Activated CD4-positive, alpha-beta T cell treated with anti-CD3 and anti-CD28 coated beads for 36 hours (primary cell): ENCODE measurements around the gene CNN2. TPM values are rescaled to one million over a fixed set of nuclear protein-coding genes. Genes with fewer than 3 reads are reported as not detected.

ENCODE experiments used
- ATAC-seq: fragments of 200-7000 bp; cut with Tn5 transposase; one replicate; pipeline ENCODE4 v1.10.0; 2021; ENCODE audit warnings: mild to moderate bottlenecking, moderate library complexity
- CTCF ChIA-PET: fragments of 350-600 bp; sonication (Branson Sonifier 250); formaldehyde crosslinking; loops from one replicate; lab custom pipeline; 2021; ENCODE audit warnings: antibody characterized with exemption; lab: Charles Lee
- POLR2A ChIA-PET: fragments of 350-600 bp; sonication (Branson Sonifier 250); formaldehyde crosslinking; loops from one replicate; lab custom pipeline; 2021; ENCODE audit warnings: antibody characterized with exemption, inconsistent platforms; lab: Charles Lee
- DNase-seq: peaks from one replicate; pipeline ENCODE4 v3.0.0-alpha.2; 2020
- H3K27ac Mint-ChIP-seq: one replicate; pipeline ENCODE4 v1.8.0; 2021; ENCODE audit warnings: mixed read lengths
- H3K27me3 Mint-ChIP-seq: one replicate; pipeline ENCODE4 v1.8.0; 2021; ENCODE audit warnings: mixed read lengths
- H3K36me3 Mint-ChIP-seq: one replicate; pipeline ENCODE4 v1.8.0; 2021; ENCODE audit warnings: low read depth, mixed read lengths
- H3K4me1 Mint-ChIP-seq: one replicate; pipeline ENCODE4 v1.8.0; 2021; ENCODE audit warnings: mixed read lengths
- H3K4me3 Mint-ChIP-seq: one replicate; pipeline ENCODE4 v1.8.0; 2021; ENCODE audit warnings: mild to moderate bottlenecking, moderate library complexity, mixed read lengths
- H3K9me3 Mint-ChIP-seq: one replicate; pipeline ENCODE4 v1.8.0; 2021; ENCODE audit warnings: low read depth, mixed read lengths
- intact Hi-C, 2 experiments: fragments of 100-400 bp; cut with DNase I in 1 of 2; cut with micrococcal nuclease in 1 of 2; formaldehyde crosslinking; loops; one replicate each; pipeline versions ENCODE4 v1.14.2 to v1.15.1; 2022 to 2024; cut with DNase I, micrococcal nuclease
- total RNA-seq, 2 experiments: library from RNA; stranded (reverse); gene quantifications; one replicate each; pipeline ENCODE4 v1.2.3, GENCODE V29; 2021

CNN2 gene
- total RNA-seq, 2 experiments from 2014 or later: 108 to 130 TPM

- ATAC-seq (no peak), DNase-seq (no peak)
- ChIA-PET CTCF (no interaction called here), POLR2A (no interaction called here)
- H3K4me3 Mint-ChIP-seq: no peak overlapping the region
- no peaks in the 10 kb centered on the region for H3K9me3 Mint-ChIP-seq
- peaks cover 4% of the 10 kb centered on the region for H3K36me3 Mint-ChIP-seq
- intact Hi-C loops: no loop called here
- H3K27ac Mint-ChIP-seq: no peak overlapping the region
- H3K27me3 Mint-ChIP-seq: peaks cover 5% of the 10 kb centered on the region
- H3K4me1 Mint-ChIP-seq: peaks cover 3% of the 10 kb centered on the region
Measured at GRCh38 chr19:1004803-1005664, 21.4 kb upstream of the CNN2 start.

GRCh38 chr19:1006711-1007398, 19.6 kb upstream of the CNN2 start:
- intact Hi-C loops: no loop called here
- Mint-ChIP-seq H3K4me3 (no peak overlapping the region), H3K36me3 (peaks cover 4% of the 10 kb centered on the region), H3K27me3 (peaks cover 5% of the 10 kb centered on the region), H3K9me3 (no peaks in the 10 kb centered on the region), H3K4me1 (no peaks in the 10 kb centered on the region), H3K27ac (no peak overlapping the region)
- ATAC-seq: no peak
- no peak for DNase-seq
- ChIA-PET POLR2A (interaction anchor here (1.2 kb wide), 1 partner anchor 13 kb away, joined by 4 read pairs; no protein-coding TSS in a partner anchor), CTCF (interaction anchor here (0.8 kb wide), 2 partner anchors 8 to 10 kb away, joined by 3 to 7 read pairs; no protein-coding TSS in a partner anchor)

GRCh38 chr19:1007399-1008251, 18.8 kb upstream of the CNN2 start:
- ChIA-PET CTCF (no interaction called here), POLR2A (interaction anchor here (1.2 kb wide), 1 partner anchor 12 kb away, joined by 4 read pairs; no protein-coding TSS in a partner anchor)
- Mint-ChIP-seq H3K4me3 (no peak overlapping the region), H3K36me3 (peaks cover 4% of the 10 kb centered on the region), H3K9me3 (no peaks in the 10 kb centered on the region), H3K27me3 (peaks cover 3% of the 10 kb centered on the region), H3K27ac (no peak overlapping the region), H3K4me1 (no peaks in the 10 kb centered on the region)
- intact Hi-C loops: no loop called here
- DNase-seq (no peak), ATAC-seq (no peak)

GRCh38 chr19:1008268-1009040, 18.0 kb upstream of the CNN2 start:
- intact Hi-C loops: no loop called here
- peaks cover 4% of the 10 kb centered on the region for H3K36me3 Mint-ChIP-seq
- DNase-seq (no peak), ATAC-seq (no peak)
- no peak overlapping the region for H3K4me3 Mint-ChIP-seq
- ChIA-PET CTCF (no interaction called here), POLR2A (no interaction called here)
- H3K4me1 Mint-ChIP-seq: no peaks in the 10 kb centered on the region
- no peaks in the 10 kb centered on the region for H3K27me3 Mint-ChIP-seq
- H3K9me3 Mint-ChIP-seq: no peaks in the 10 kb centered on the region
- no peak overlapping the region for H3K27ac Mint-ChIP-seq

GRCh38 chr19:1009041-1009980, 17.1 kb upstream of the CNN2 start:
- POLR2A ChIA-PET: no interaction called here
- H3K27ac Mint-ChIP-seq: no peak overlapping the region
- intact Hi-C loops: no loop called here
- H3K36me3 Mint-ChIP-seq: peaks cover 6% of the 10 kb centered on the region
- no peaks in the 10 kb centered on the region for H3K9me3 Mint-ChIP-seq
- no peaks in the 10 kb centered on the region for H3K4me1 Mint-ChIP-seq
- CTCF ChIA-PET: no interaction called here
- no peak overlapping the region for H3K4me3 Mint-ChIP-seq
- ATAC-seq (no peak), DNase-seq (no peak)
- no peaks in the 10 kb centered on the region for H3K27me3 Mint-ChIP-seq

GRCh38 chr19:1009981-1010538, 16.3 kb upstream of the CNN2 start:
- intact Hi-C loops: no loop called here
- DNase-seq: no peak
- Mint-ChIP-seq H3K36me3 (peaks cover 6% of the 10 kb centered on the region), H3K9me3 (no peaks in the 10 kb centered on the region), H3K27me3 (no peaks in the 10 kb centered on the region), H3K4me3 (no peak overlapping the region), H3K4me1 (no peaks in the 10 kb centered on the region), H3K27ac (no peak overlapping the region)
- ATAC-seq: no peak
- CTCF ChIA-PET: no interaction called here
- POLR2A ChIA-PET: no interaction called here

GRCh38 chr19:1010586-1011510, 15.6 kb upstream of the CNN2 start:
- Mint-ChIP-seq H3K27ac (no peak overlapping the region), H3K4me3 (no peak overlapping the region), H3K9me3 (no peaks in the 10 kb centered on the region), H3K27me3 (no peaks in the 10 kb centered on the region), H3K4me1 (peaks cover 1% of the 10 kb centered on the region), H3K36me3 (peaks cover 6% of the 10 kb centered on the region)
- no peak for ATAC-seq
- ChIA-PET CTCF (no interaction called here), POLR2A (no interaction called here)
- DNase-seq: no peak
- intact Hi-C loops: no loop called here

GRCh38 chr19:1011831-1012333, 14.5 kb upstream of the CNN2 start:
- ChIA-PET CTCF (no interaction called here), POLR2A (no interaction called here)
- Mint-ChIP-seq H3K36me3 (peaks cover 6% of the 10 kb centered on the region), H3K27me3 (no peaks in the 10 kb centered on the region), H3K4me3 (no peak overlapping the region), H3K9me3 (no peaks in the 10 kb centered on the region), H3K27ac (no peak overlapping the region), H3K4me1 (peaks cover 5% of the 10 kb centered on the region)
- intact Hi-C loops: no loop called here
- no peak for ATAC-seq
- DNase-seq: no peak

GRCh38 chr19:1012334-1012733, 14.1 kb upstream of the CNN2 start:
- ChIA-PET POLR2A (no interaction called here), CTCF (no interaction called here)
- intact Hi-C loops: no loop called here
- Mint-ChIP-seq H3K36me3 (peaks cover 6% of the 10 kb centered on the region), H3K9me3 (no peaks in the 10 kb centered on the region), H3K4me3 (no peak overlapping the region), H3K27me3 (no peaks in the 10 kb centered on the region), H3K4me1 (peaks cover 9% of the 10 kb centered on the region), H3K27ac (no peak overlapping the region)
- DNase-seq (no peak), ATAC-seq (no peak)
